ENCODE measurements around the gene INTU.

DNA sequence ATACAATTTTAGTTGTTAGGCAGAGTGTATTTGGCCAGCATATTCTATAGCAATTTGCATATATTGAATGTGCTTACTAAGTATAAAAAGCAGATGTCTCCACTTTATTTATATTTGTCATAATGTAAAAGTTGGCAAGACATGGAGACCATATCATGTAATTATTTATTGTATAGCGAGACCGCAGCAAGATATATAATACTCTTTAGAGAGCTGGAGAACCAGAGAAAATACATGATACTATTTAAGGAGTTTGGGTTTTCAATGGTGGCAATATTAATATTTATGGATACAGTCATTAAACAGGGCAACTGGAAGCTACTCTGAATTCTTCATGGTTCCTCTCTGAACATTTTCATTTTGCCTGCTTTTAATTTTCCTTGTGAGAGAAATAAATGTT is 35.0 kb downstream of the INTU start:
- TF ChIP-seq, protein P1, sequence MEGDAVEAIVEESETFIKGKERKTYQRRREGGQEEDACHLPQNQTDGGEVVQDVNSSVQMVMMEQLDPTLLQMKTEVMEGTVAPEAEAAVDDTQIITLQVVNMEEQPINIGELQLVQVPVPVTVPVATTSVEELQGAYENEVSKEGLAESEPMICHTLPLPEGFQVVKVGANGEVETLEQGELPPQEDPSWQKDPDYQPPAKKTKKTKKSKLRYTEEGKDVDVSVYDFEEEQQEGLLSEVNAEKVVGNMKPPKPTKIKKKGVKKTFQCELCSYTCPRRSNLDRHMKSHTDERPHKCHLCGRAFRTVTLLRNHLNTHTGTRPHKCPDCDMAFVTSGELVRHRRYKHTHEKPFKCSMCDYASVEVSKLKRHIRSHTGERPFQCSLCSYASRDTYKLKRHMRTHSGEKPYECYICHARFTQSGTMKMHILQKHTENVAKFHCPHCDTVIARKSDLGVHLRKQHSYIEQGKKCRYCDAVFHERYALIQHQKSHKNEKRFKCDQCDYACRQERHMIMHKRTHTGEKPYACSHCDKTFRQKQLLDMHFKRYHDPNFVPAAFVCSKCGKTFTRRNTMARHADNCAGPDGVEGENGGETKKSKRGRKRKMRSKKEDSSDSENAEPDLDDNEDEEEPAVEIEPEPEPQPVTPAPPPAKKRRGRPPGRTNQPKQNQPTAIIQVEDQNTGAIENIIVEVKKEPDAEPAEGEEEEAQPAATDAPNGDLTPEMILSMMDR (conservative IDR thresholded peaks at IDR 0.05) = no peak
- TF ChIP-seq ZFX (IDR thresholded peaks at IDR 0.05) = no peak

Measured in C4-2B (cell line).